SH-SY5Y (cell line): Measurements from ENCODE around the gene MTFP1.

Experiments
- GATA2 ChIP-seq: IDR thresholded peaks from 2 replicates; pipeline ENCODE4 v1.6.1; 2011; ENCODE audit warnings: mild to moderate bottlenecking, low read depth, low read length
- GATA3 ChIP-seq: IDR thresholded peaks from 2 replicates; pipeline ENCODE4 v1.6.1; 2011; ENCODE audit warnings: low read depth, mild to moderate bottlenecking, low read length, moderate library complexity

DNA sequence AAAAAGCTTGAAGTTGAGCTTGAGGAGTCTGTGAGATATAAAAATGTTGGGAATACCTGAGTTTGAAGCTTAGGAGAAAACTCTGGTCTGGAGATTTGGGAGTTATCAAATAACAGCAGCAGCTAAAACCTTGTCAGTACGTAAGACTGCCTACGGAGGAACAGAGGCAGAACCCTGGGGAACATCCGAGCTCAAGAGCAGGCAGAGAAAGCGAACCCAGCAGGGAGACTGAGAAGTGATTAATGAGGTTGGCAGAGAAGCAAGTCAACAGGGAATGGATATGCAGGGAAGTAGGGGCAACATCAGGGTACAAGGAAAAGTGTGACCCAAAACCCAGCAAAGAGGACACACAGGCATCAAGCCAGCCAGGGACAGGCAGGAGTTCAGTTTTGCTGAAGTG lies 12.6 kb upstream of the MTFP1 start:
- no peak for TF ChIP-seq GATA3
- no peak for TF ChIP-seq GATA2
